HEK293T (cell line): ENCODE data around the gene KRTAP9-1.
"Not testable (repeated sequence)": the region's sequence is repeated elsewhere in the genome, so short reads cannot be mapped to it uniquely, and the experiment has no call there.

ENCODE experiments used
- CTCF ChIA-PET: fragments of 350-600 bp; formaldehyde crosslinking; extraction: SDS; loops from one replicate; lab custom pipeline; 2021; ENCODE audit warnings: antibody characterized with exemption, inconsistent platforms; lab: Yijun Ruan, JAX
- POLR2A ChIA-PET: fragments of 350-600 bp; formaldehyde crosslinking; extraction: SDS; loops from one replicate; lab custom pipeline; 2020; ENCODE audit warnings: antibody characterized with exemption, inconsistent platforms; lab: Yijun Ruan, JAX
- DNase-seq: peaks from one replicate; pipeline ENCODE4 v3.0.0; 2012; ENCODE audit warnings: mixed read lengths; ENCODE audit errors: extremely low spot score
- ARNT ChIP-seq: fragments of 450-650 bp; IDR thresholded peaks from 2 replicates; pipeline ENCODE4 v1.6.1; 2017; ENCODE audit warnings: mild to moderate bottlenecking
- BHLHE40 ChIP-seq: fragments of 450-650 bp; IDR thresholded peaks from 2 replicates; pipeline ENCODE4 v1.6.1; 2016; ENCODE audit warnings: mild to moderate bottlenecking, moderate library complexity, borderline replicate concordance
- CTBP1 ChIP-seq: fragments of 450-650 bp; IDR thresholded peaks from 2 replicates; pipeline ENCODE4 v1.6.1; 2016; ENCODE audit warnings: borderline replicate concordance
- ELF4 ChIP-seq: fragments of 450-650 bp; IDR thresholded peaks from 2 replicates; pipeline ENCODE4 v1.6.1; 2017; ENCODE audit warnings: antibody characterized with exemption
- FOXA1 ChIP-seq: fragments of 450-650 bp; IDR thresholded peaks from 2 replicates; pipeline ENCODE4 v1.6.1; 2016; ENCODE audit warnings: mild to moderate bottlenecking
- FOXK2 ChIP-seq: fragments of 450-650 bp; IDR thresholded peaks from 2 replicates; pipeline ENCODE4 v1.6.1; 2016; ENCODE audit warnings: mild to moderate bottlenecking
- FOXM1 ChIP-seq: fragments of 450-650 bp; IDR thresholded peaks from 2 replicates; pipeline ENCODE4 v1.6.1; 2017; ENCODE audit warnings: mild to moderate bottlenecking, borderline replicate concordance
- HDGF ChIP-seq: fragments of 450-650 bp; IDR thresholded peaks from 2 replicates; pipeline ENCODE4 v1.6.1; 2017; ENCODE audit warnings: antibody characterized with exemption, borderline replicate concordance
- L3MBTL2 ChIP-seq: fragments of 450-650 bp; conservative IDR thresholded peaks from 2 replicates; pipeline ENCODE4 v1.6.1; 2016; ENCODE audit warnings: mild to moderate bottlenecking
- LEF1 ChIP-seq: fragments of 450-650 bp; IDR thresholded peaks from 2 replicates; pipeline ENCODE4 v1.6.1; 2017; ENCODE audit warnings: mild to moderate bottlenecking, borderline replicate concordance
- NFRKB ChIP-seq: fragments of 450-650 bp; IDR thresholded peaks from 2 replicates; pipeline ENCODE4 v1.6.1; 2016; ENCODE audit warnings: mild to moderate bottlenecking, moderate library complexity
- SP1 ChIP-seq: fragments of 450-650 bp; IDR thresholded peaks from 2 replicates; pipeline ENCODE4 v1.6.1; 2017
- TARDBP ChIP-seq: fragments of 450-650 bp; IDR thresholded peaks from 2 replicates; pipeline ENCODE4 v1.6.1; 2016
- ZNF384 ChIP-seq: fragments of 450-650 bp; IDR thresholded peaks from 2 replicates; pipeline ENCODE4 v1.6.1; 2016
- TF ChIP-seq, protein P1 (sequence below): fragments of 450-650 bp; IDR thresholded peaks from 2 replicates; pipeline ENCODE4 v1.6.1; 2016

Gene KRTAP9-1, protein sequence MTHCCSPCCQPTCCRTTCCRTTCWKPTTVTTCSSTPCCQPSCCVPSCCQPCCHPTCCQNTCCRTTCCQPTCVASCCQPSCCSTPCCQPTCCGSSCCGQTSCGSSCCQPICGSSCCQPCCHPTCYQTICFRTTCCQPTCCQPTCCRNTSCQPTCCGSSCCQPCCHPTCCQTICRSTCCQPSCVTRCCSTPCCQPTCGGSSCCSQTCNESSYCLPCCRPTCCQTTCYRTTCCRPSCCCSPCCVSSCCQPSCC

DNA sequence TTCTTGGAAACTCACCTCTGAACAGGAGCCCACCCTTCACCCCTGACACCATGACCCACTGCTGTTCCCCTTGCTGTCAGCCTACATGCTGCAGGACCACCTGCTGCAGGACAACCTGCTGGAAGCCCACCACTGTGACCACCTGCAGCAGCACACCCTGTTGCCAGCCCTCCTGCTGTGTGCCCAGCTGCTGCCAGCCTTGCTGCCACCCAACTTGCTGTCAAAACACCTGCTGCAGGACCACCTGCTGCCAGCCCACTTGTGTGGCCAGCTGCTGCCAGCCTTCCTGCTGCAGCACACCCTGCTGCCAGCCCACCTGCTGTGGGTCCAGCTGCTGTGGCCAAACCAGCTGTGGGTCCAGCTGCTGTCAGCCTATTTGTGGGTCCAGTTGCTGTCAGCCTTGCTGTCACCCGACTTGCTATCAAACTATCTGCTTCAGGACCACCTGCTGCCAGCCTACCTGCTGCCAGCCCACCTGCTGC is at the start of gene KRTAP9-1:
Gene KRTAP9-1, plus strand, starts transcription at position 51 of the 482 bp plus-strand sequence. Its CDS starts 0 bp downstream, at position 51.
- POLR2A ChIA-PET, CTCF ChIA-PET, DNase-seq: not testable (repeated sequence)

- no peak for DNase-seq
- ChIA-PET POLR2A (no interaction called here), CTCF (no interaction called here)
- no peak for TF ChIP-seq SP1
- TF ChIP-seq FOXM1, result no peak
- no peak for TF ChIP-seq ELF4
- no peak for TF ChIP-seq ZNF384
- no peak for TF ChIP-seq TARDBP
- no peak for TF ChIP-seq FOXA1
- TF ChIP-seq, protein P1, sequence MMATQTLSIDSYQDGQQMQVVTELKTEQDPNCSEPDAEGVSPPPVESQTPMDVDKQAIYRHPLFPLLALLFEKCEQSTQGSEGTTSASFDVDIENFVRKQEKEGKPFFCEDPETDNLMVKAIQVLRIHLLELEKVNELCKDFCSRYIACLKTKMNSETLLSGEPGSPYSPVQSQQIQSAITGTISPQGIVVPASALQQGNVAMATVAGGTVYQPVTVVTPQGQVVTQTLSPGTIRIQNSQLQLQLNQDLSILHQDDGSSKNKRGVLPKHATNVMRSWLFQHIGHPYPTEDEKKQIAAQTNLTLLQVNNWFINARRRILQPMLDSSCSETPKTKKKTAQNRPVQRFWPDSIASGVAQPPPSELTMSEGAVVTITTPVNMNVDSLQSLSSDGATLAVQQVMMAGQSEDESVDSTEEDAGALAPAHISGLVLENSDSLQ, result no peak
- no peak for TF ChIP-seq FOXK2
- no peak for TF ChIP-seq L3MBTL2
- TF ChIP-seq ARNT, result no peak
- TF ChIP-seq LEF1, result no peak
- TF ChIP-seq CTBP1, result no peak
Measured at GRCh38 chr17:41140360-41141131, 49.1 kb upstream of the KRTAP9-1 start, which contains the start of gene KRTAP4-6. TSS of gene KRTAP4-6 (minus strand) at chr17:41140544. CDS start at chr17:41140487, 57 bp downstream.

DNA sequence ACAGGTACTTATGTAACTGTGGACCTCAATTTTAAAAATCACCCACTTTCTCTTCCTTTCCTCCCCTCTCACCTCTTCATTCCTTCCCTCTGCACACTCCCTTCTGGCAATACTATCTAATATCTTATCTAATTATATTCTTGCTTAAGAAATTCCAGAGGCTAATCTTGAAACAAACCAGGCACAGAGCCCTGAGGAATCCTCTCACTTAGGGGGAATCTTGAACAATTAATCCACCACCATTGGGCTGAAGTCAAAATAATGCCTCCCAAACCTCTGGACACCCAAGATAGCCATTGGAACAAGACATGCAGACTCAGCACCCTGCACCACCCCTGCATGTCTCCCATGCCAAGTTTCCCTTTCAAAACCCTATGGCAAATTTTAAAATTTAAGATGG is 48.3 kb upstream of the KRTAP9-1 start:
- CTCF ChIA-PET, result no interaction called here
- no peak for DNase-seq
- POLR2A ChIA-PET, result no interaction called here
- TF ChIP-seq SP1 (no peak), NFRKB (no peak), CTBP1 (no peak), HDGF (no peak), LEF1 (no peak), ZNF384 (no peak), FOXA1 (no peak), ELF4 (no peak), FOXM1 (no peak), BHLHE40 (no peak)
- TF ChIP-seq, protein P1, result no peak

GRCh38 chr17:41144846-41145245 is 44.8 kb upstream of the KRTAP9-1 start:
- CTCF ChIA-PET, result no interaction called here
- TF ChIP-seq L3MBTL2 (no peak), FOXA1 (no peak), LEF1 (no peak), NFRKB (no peak), HDGF (no peak)
- POLR2A ChIA-PET, result no interaction called here
- no peak for DNase-seq

- ChIA-PET CTCF (no interaction called here), POLR2A (no interaction called here)
- TF ChIP-seq, protein P1, result no peak
- TF ChIP-seq L3MBTL2, result no peak
- TF ChIP-seq BHLHE40, result no peak
- no peak for TF ChIP-seq FOXM1
- no peak for TF ChIP-seq SP1
- no peak for TF ChIP-seq FOXK2
- DNase-seq, result no peak
Measured at GRCh38 chr17:41145261-41145660, 44.4 kb upstream of the KRTAP9-1 start.

GRCh38 chr17:41147531-41148204 is 42.0 kb upstream of the KRTAP9-1 start:
- DNase-seq, result no peak
- ChIA-PET POLR2A (no interaction called here), CTCF (no interaction called here)
- TF ChIP-seq NFRKB, result no peak
- no peak for TF ChIP-seq FOXM1

- POLR2A ChIA-PET, DNase-seq, CTCF ChIA-PET: not testable (repeated sequence)
Measured at GRCh38 chr17:41148971-41149651, 40.6 kb upstream of the KRTAP9-1 start.
